ENCODE data around the gene PIWIL4.
A peak's percentile ranks its signal among the peaks of the same experiment; 100 is the strongest.
"Not testable (repeated sequence)": the region's sequence is repeated elsewhere in the genome, so short reads cannot be mapped to it uniquely, and the experiment has no call there.

The PIWIL4 gene

DNA sequence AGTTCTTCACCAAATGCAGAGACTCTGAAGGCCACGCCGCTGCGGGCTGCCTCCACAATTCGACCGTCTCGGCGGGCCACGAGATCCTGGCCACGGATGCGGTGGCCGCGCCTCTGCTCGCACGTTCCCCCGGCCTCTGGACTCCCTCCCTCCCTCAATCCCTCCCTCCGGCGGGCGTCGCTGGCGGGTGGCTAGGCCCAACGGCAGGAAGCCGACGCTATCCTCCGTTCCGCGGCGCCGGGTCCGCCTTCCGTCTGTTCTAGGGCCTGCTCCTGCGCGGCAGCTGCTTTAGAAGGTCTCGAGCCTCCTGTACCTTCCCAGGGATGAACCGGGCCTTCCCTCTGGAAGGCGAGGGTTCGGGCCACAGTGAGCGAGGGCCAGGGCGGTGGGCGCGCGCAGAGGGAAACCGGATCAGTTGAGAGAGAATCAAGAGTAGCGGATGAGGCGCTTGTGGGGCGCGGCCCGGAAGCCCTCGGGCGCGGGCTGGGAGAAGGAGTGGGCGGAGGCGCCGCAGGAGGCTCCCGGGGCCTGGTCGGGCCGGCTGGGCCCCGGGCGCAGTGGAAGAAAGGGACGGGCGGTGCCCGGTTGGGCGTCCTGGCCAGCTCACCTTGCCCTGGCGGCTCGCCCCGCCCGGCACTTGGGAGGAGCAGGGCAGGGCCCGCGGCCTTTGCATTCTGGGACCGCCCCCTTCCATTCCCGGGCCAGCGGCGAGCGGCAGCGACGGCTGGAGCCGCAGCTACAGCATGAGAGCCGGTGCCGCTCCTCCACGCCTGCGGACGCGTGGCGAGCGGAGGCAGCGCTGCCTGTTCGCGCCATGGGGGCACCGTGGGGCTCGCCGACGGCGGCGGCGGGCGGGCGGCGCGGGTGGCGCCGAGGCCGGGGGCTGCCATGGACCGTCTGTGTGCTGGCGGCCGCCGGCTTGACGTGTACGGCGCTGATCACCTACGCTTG, 23.2 kb upstream of the PIWIL4 start, which contains the start of gene FUT4:
Gene FUT4 (plus strand): TSS at position 227 of the 951 bp plus-strand sequence. CDS start 213 bp downstream, at position 440.
- Mint-ChIP-seq H3K9me3 (no peaks in the 10 kb centered on the region), H3K27ac (peak within 1 kb of the TSS; percentile 99), H3K36me3 (no peaks in the 10 kb centered on the region), H3K4me1 (peaks cover 44% of the 10 kb centered on the region), H3K27me3 (peaks cover 3% of the 10 kb centered on the region), H3K4me3 (peak within 1 kb of the TSS; percentile 99)

DNA sequence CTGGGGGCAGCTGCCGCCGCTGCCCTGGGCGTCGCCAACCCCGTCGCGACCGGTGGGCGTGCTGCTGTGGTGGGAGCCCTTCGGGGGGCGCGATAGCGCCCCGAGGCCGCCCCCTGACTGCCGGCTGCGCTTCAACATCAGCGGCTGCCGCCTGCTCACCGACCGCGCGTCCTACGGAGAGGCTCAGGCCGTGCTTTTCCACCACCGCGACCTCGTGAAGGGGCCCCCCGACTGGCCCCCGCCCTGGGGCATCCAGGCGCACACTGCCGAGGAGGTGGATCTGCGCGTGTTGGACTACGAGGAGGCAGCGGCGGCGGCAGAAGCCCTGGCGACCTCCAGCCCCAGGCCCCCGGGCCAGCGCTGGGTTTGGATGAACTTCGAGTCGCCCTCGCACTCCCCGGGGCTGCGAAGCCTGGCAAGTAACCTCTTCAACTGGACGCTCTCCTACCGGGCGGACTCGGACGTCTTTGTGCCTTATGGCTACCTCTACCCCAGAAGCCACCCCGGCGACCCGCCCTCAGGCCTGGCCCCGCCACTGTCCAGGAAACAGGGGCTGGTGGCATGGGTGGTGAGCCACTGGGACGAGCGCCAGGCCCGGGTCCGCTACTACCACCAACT, 22.4 kb upstream of the PIWIL4 start:
- Mint-ChIP-seq H3K4me3 (peak overlapping the region; percentile 79), H3K4me1 (peaks cover 51% of the 10 kb centered on the region), H3K27ac (peak overlapping the region; percentile 12), H3K9me3 (no peaks in the 10 kb centered on the region), H3K27me3 (no peaks in the 10 kb centered on the region), H3K36me3 (no peaks in the 10 kb centered on the region)

DNA sequence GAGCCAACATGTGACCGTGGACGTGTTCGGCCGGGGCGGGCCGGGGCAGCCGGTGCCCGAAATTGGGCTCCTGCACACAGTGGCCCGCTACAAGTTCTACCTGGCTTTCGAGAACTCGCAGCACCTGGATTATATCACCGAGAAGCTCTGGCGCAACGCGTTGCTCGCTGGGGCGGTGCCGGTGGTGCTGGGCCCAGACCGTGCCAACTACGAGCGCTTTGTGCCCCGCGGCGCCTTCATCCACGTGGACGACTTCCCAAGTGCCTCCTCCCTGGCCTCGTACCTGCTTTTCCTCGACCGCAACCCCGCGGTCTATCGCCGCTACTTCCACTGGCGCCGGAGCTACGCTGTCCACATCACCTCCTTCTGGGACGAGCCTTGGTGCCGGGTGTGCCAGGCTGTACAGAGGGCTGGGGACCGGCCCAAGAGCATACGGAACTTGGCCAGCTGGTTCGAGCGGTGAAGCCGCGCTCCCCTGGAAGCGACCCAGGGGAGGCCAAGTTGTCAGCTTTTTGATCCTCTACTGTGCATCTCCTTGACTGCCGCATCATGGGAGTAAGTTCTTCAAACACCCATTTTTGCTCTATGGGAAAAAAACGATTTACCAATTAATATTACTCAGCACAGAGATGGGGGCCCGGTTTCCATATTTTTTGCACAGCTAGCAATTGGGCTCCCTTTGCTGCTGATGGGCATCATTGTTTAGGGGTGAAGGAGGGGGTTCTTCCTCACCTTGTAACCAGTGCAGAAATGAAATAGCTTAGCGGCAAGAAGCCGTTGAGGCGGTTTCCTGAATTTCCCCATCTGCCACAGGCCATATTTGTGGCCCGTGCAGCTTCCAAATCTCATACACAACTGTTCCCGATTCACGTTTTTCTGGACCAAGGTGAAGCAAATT, 21.7 kb upstream of the PIWIL4 start:
- Mint-ChIP-seq H3K4me1 (peaks cover 58% of the 10 kb centered on the region), H3K4me3 (peak overlapping the region; percentile 79), H3K36me3 (no peaks in the 10 kb centered on the region), H3K27ac (peak overlapping the region; percentile 77), H3K27me3 (no peaks in the 10 kb centered on the region), H3K9me3 (no peaks in the 10 kb centered on the region)

DNA sequence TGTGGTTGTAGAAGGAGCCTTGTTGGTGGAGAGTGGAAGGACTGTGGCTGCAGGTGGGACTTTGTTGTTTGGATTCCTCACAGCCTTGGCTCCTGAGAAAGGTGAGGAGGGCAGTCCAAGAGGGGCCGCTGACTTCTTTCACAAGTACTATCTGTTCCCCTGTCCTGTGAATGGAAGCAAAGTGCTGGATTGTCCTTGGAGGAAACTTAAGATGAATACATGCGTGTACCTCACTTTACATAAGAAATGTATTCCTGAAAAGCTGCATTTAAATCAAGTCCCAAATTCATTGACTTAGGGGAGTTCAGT, 21.1 kb upstream of the PIWIL4 start:
- peaks cover 60% of the 10 kb centered on the region for H3K4me1 Mint-ChIP-seq
- no peaks in the 10 kb centered on the region for H3K27me3 Mint-ChIP-seq
- no peak overlapping the region for H3K27ac Mint-ChIP-seq
- no peaks in the 10 kb centered on the region for H3K9me3 Mint-ChIP-seq
- no peaks in the 10 kb centered on the region for H3K36me3 Mint-ChIP-seq
- peak overlapping the region; percentile 79 for H3K4me3 Mint-ChIP-seq

DNA sequence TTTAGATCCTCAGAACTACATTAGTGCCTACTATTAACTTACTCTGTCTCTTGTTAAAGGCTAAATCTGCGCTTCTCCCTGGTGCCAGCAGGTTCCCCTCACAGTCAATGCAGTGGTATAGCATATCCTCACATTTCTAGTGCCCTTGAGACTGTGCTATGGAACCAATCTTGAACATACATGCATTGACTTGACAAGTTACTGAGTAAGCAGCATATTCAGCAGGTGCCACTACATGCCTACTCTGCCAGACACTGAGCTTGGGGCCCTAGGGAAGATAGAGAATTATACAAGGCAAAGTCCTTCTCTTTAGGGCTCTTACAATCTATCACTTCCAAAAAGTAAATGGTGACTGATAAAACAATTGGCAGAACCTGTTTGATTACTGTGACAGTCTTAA, 20.3 kb upstream of the PIWIL4 start:
- Mint-ChIP-seq H3K9me3 (no peaks in the 10 kb centered on the region), H3K27ac (no peak overlapping the region), H3K27me3 (no peaks in the 10 kb centered on the region), H3K4me3 (peak overlapping the region; percentile 30), H3K36me3 (no peaks in the 10 kb centered on the region), H3K4me1 (peaks cover 60% of the 10 kb centered on the region)

DNA sequence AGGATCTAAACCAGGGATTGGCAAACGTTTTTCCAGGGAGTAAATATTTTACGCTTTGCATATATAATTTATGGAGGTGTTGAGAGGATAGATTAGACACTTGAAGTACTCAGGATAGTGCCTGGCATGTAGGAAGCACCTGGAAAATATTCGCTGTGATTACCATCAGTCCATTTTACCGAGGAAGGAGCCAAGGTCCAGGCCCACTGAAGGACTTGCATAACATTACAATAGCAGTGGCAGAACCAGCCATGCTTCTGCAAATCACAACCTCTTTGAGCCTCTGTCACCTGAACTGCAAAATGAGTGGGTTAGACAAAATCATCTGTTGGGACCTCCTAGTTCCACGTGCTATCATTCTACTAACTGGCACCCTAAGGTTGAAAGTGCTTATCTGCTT, 18.0 kb upstream of the PIWIL4 start:
- H3K4me1 Mint-ChIP-seq: peaks cover 49% of the 10 kb centered on the region
- no peak overlapping the region for H3K4me3 Mint-ChIP-seq
- no peaks in the 10 kb centered on the region for H3K27me3 Mint-ChIP-seq
- no peaks in the 10 kb centered on the region for H3K9me3 Mint-ChIP-seq
- no peak overlapping the region for H3K27ac Mint-ChIP-seq
- no peaks in the 10 kb centered on the region for H3K36me3 Mint-ChIP-seq

DNA sequence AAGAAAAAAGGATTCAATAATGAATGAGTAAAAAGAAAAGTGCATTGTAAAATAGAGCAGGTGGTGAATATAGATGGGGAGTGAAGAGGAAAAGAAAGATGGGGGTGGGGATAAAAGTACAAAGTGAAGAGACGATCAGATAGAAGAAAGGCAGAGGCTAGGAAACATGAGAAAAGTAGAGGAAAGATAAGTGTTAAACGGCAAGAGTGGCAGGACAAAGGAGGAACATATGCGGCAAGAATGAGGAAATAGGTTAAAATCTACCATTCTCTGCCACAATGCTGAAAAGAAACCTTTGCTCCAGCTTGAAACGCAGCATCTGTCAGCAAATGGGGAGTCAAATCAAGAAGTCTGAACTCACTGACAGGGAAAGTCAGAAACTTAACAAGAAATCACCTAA, 16.7 kb upstream of the PIWIL4 start:
- peaks cover 47% of the 10 kb centered on the region for H3K4me1 Mint-ChIP-seq
- H3K36me3 Mint-ChIP-seq: no peaks in the 10 kb centered on the region
- H3K27ac Mint-ChIP-seq: no peak overlapping the region
- no peaks in the 10 kb centered on the region for H3K27me3 Mint-ChIP-seq
- no peaks in the 10 kb centered on the region for H3K9me3 Mint-ChIP-seq
- no peak overlapping the region for H3K4me3 Mint-ChIP-seq

DNA sequence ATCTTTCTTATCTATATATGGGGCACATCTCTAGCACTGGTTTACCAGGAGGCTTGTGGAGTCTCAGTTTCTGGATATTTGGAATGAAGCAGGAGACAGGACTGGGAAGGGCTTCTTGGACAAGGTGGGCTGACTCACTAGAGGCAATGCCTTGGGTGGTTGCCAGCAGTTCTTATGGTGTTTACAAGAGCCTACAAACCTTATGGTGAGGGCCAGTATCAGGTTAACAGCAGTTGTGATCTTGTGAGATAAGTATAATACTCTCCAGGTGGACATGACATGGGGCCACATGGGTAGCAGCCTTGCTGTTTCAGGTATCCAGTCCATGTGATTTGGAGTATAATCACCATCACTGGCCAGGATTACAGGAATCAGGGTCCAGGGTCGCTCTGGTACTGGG, 13.2 kb upstream of the PIWIL4 start:
- Mint-ChIP-seq H3K36me3 (no peaks in the 10 kb centered on the region), H3K27me3 (no peaks in the 10 kb centered on the region), H3K4me3 (no peak overlapping the region), H3K4me1 (peaks cover 16% of the 10 kb centered on the region), H3K27ac (no peak overlapping the region), H3K9me3 (no peaks in the 10 kb centered on the region)

DNA sequence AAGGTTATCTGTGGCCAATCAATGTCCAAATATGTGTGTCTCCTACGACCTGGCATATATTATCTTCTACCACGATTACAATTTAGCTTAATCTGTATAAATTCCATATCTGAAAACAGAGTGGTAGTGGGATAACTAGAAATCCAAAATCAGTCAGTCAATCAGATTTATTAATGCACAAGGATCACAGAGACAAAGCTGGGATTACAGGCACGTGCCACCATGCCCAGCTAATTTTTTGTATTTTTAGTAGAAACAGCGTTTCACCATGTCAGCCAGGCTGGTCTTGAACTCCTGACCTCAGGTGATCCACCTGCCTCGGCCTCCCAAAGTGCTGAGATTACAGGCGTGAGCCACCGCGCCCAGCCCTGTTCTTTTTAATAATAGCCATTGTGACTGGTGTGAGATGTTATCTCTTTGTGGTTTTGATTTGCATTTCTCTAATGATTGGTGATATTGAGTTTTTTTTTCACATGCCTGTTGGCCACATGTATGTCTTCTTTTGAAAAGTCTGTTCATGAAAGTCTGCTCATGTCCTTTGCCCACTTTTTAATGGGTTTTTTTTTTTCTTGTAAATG, 11.3 kb upstream of the PIWIL4 start:
- H3K4me3 Mint-ChIP-seq, H3K36me3 Mint-ChIP-seq, H3K27me3 Mint-ChIP-seq, H3K4me1 Mint-ChIP-seq, H3K9me3 Mint-ChIP-seq, H3K27ac Mint-ChIP-seq: not testable (repeated sequence)

DNA sequence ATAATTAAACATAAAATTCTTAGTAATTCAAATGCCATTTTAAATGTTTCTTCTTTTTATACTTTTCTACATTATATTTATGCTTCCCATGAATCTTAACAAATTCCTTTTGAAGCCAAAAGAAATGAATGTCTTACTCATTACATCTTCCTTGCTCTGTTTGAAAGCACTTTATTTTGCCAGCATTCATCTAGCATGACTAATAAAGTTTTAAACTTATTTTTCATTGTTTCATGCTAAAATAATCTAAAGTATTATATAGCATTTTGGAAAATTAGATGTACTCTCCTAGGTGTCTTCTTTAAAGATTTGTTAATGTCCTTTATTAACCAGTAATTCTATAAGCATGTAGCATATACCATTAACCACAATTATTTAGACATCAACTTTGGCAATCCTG, 9.7 kb upstream of the PIWIL4 start:
- Mint-ChIP-seq H3K27me3 (no peaks in the 10 kb centered on the region), H3K9me3 (no peaks in the 10 kb centered on the region), H3K4me1 (no peaks in the 10 kb centered on the region), H3K36me3 (no peaks in the 10 kb centered on the region), H3K27ac (no peak overlapping the region), H3K4me3 (no peak overlapping the region)

DNA sequence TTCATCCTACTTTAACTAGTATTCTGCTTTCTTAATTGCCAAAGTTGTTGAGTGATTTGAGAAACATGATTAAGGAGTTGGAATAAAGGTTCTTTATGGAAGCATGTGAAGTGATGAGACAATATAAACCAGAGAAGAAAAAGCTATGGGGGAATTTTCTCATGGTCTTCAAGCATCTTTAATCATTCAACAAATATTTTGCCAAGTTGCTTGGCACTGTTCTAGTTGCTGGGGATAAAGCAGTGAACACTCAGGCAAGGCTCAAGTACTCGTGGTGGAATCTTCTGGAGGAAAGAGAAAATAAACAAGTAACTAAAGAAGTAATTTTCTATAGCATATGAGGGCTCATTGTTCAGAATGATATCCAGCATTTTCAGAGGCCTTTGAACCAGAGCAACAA, 9.2 kb upstream of the PIWIL4 start:
- Mint-ChIP-seq H3K36me3 (no peaks in the 10 kb centered on the region), H3K4me1 (no peaks in the 10 kb centered on the region), H3K4me3 (no peak overlapping the region), H3K9me3 (no peaks in the 10 kb centered on the region), H3K27me3 (no peaks in the 10 kb centered on the region), H3K27ac (no peak overlapping the region)

DNA sequence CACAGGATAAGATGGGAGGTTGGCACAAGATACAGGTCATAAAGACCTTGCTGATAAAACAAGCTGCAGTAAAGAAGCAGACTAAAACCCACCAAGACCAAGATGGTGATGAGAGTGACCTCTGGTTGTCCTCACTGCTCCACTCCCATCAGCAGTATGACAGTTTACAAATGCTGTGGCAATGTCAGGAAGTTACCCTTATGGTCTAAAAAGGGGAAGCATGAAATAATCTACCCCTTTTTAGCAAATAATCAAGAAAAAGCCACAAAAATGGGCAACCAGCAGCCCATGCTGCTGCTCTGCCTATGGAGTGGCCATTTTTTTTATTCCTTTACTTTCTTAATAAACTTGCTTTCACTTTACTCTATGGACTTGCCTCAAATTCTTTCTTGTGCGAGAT, 8.7 kb upstream of the PIWIL4 start:
- Mint-ChIP-seq H3K4me3 (no peak overlapping the region), H3K9me3 (no peaks in the 10 kb centered on the region), H3K36me3 (no peaks in the 10 kb centered on the region), H3K27ac (no peak overlapping the region), H3K4me1 (no peaks in the 10 kb centered on the region), H3K27me3 (no peaks in the 10 kb centered on the region)

DNA sequence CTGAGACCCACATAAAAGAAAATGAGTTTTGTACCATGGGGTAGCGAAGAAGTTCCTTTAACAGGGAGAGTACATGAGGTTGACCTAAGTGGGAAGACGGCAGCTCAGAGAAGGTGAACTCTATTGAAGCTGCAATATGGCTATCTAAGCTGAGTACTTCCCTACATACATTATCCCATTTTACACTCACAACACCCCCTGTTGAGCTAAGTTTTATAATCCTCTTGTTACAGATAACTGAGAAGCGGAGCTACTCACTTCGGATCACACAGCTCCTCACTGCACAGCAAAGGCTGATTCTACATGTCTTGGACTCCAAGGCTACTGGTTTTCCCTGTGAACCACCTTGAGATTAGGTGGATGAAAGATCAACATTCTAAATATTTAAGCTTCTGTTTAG, 8.2 kb upstream of the PIWIL4 start:
- no peaks in the 10 kb centered on the region for H3K27me3 Mint-ChIP-seq
- H3K36me3 Mint-ChIP-seq: no peaks in the 10 kb centered on the region
- no peaks in the 10 kb centered on the region for H3K4me1 Mint-ChIP-seq
- H3K27ac Mint-ChIP-seq: no peak overlapping the region
- no peak overlapping the region for H3K4me3 Mint-ChIP-seq
- H3K9me3 Mint-ChIP-seq: no peaks in the 10 kb centered on the region

DNA sequence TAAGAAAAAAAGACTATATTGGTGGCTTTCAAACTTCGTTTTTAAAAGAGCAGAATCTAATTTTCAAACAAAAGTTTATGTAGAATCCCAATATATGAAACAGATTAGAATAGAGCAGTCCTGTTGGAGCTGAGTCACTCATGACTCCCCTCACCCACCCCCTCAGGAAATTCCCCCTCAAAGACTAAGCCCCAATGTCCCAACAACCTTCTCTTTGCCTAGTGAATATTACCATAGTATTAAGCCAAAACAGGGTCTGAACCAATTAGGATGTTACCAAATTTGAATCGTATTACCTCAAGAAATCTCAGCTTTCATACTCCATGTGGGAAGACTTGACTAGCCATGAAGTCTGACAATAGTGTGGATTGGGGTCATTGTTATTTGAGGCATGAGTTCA, 7.8 kb upstream of the PIWIL4 start:
- H3K4me3 Mint-ChIP-seq: no peak overlapping the region
- H3K27ac Mint-ChIP-seq: no peak overlapping the region
- H3K9me3 Mint-ChIP-seq: no peaks in the 10 kb centered on the region
- H3K4me1 Mint-ChIP-seq: no peaks in the 10 kb centered on the region
- no peaks in the 10 kb centered on the region for H3K27me3 Mint-ChIP-seq
- H3K36me3 Mint-ChIP-seq: no peaks in the 10 kb centered on the region

DNA sequence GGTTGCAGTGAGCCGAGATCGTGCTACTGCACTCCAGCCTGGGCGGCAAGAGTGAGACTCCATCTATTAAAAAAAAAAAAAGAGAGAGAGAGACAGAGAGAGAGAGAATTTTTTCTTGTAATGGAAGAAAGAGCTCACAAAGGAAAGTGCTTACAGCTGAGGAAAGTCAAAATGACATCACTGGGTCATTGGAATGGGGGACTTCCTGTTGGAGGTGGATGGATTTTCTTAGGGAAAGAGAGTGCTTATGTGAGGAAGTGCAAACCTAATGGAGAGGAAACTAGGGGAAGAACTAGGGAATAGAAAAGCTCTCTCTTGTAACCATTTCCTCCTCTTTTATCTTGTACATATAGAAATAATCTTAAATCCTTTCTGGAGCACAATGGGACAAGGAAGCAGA, 6.3 kb upstream of the PIWIL4 start:
- H3K9me3 Mint-ChIP-seq: no peaks in the 10 kb centered on the region
- no peaks in the 10 kb centered on the region for H3K36me3 Mint-ChIP-seq
- no peak overlapping the region for H3K27ac Mint-ChIP-seq
- no peaks in the 10 kb centered on the region for H3K4me1 Mint-ChIP-seq
- no peaks in the 10 kb centered on the region for H3K27me3 Mint-ChIP-seq
- H3K4me3 Mint-ChIP-seq: no peak overlapping the region

Measured in activated naive CD4-positive, alpha-beta T cell treated with anti-CD3 and anti-CD28 coated beads, Interleukin-2, amount 50 U/mL, for 24 hours (primary cell).